HG03521 (cell line): Measurements from ENCODE around the gene GPC3.
"Not testable (repeated sequence)": the region's sequence is repeated elsewhere in the genome, so short reads cannot be mapped to it uniquely, and the experiment has no call there.

Source experiments
- ATAC-seq: cut with Tn5 transposase; IDR thresholded peaks from one replicate; pipeline ENCODE4 v1.9.1; 2021; ENCODE audit warnings: mild to moderate bottlenecking, moderate library complexity; ENCODE audit not compliant: unreplicated experiment

Gene GPC3

DNA sequence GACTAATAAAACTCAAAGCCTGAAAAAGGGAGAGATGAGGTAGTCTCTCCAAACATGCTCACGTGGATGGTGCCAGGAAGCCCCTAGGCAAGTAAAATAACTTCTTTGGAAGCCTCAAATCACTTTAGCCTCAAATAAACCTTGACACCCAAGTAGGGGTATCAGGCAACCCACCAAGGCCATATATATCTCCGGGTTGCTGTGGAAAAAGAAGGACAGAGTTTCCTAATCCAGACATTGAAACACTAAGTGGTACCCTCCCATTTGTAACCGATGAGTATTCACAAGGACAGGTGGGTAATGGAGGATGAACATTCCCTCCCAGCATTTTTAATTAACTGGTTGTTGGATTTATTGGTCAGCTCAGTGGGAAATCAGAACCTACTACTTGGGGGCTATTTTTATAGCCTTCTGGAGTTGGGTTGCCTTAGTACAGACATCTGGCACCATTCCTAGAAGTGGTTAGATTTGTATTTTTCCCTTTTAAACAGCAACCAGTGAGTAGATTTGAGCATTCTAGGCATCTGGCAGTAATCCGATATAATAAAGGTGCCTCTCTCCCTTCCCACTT, 87.7 kb downstream of the GPC3 start:
- ATAC-seq = no peak

DNA sequence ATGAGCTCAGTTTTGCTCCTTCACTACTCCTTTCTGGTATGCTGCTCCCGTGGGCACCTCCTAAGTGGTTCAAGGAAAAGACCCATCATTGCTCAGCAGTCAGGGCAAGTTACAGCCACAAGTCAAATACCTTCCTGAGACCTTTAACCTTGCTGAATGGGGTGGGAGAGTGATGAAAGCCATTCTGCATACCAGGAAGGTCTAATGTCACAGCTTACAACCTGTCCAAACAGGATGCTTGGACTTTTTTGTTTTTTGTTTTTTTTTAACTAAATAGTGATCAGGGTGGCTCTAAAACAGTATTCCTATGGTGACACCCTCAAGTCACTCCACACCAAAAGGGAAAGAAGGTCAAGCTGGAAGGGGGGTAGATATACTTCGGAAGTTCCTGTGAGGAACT, 93.1 kb downstream of the GPC3 start:
- ATAC-seq = no peak

GRCh38 chrX:133888984-133889383, 96.4 kb downstream of the GPC3 start:
- ATAC-seq = no peak

- ATAC-seq = not testable (repeated sequence)
Measured at GRCh38 chrX:133888084-133888483, 97.3 kb downstream of the GPC3 start.

DNA sequence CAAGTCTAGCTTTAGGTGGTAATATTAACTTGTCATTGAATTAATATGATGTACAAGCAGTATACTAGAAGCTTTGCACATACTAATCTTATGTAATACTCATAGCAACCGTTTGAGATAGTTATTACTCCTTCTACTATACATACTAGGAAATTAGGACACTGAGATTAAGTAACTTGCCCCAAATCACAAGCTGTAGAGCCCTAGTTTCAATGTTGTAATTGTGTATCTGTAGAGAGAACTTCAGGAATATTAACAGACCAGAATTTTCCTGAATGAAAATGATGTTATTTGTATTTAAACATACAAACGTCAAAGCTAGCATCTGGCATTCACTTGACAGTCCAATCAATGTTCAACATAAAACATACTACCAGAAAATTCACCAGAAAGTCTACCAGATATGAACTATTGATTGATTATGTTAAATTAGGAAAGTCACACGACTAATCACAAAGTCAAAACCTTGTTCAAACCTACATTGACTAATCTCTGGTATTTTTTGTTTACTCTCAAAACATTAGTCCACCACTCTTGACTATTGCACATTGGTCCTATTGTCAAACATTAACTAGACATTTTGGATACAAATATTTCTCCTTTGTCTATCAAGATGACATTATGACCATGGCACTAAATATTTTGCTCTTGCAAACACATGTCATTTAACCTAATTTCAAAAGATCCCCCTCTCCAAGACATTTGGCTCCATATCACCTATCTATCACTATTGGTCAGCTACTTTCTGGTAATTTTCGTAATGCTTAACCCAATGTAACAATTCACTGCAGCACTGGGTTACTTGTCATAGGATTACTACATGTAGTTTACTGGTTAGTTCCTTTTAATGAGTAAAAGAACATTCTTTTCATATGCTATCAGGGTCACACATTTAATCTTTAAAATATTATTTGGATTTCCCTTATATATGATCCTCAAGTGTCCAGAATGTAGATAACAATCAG, 100.7 kb downstream of the GPC3 start:
- no peak for ATAC-seq

DNA sequence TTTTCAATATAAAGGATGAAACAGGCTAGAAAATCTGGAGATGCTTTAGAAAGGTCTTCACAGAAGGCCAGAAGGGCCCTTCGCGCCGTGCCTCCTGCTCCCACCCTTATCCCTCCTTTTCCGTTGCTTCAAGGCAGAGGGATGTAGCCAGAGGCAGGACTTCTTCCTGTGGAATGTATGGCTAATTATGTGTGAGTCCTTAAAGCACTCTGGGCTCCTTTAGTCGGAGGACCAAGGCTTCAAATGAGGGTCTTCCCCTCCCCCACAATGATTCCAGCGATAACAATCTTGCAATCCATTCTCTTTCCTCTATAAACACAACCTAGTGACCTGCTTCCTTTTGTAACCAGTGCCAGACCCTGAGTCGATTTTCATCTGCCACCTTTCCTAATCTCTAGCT, 103.5 kb downstream of the GPC3 start:
- no peak for ATAC-seq

DNA sequence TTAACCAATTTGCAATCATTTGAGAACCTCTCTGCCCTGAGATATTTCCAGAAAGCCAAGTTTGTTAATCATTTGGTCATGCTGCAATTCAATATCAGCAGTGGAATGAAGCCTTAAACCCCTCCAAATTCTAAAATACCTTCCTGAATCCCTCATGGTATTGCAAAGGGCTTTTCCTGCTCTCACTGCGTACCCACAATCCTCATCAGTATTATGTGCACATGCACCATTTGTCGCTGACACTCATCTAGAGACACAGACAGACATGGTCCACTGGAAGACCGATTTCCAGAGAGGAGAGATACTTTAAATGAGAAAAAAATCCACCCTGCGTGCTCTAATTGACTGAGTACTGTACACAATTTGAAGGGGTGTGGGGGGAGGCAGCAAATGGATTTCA, 104.4 kb downstream of the GPC3 start:
- no peak for ATAC-seq

DNA sequence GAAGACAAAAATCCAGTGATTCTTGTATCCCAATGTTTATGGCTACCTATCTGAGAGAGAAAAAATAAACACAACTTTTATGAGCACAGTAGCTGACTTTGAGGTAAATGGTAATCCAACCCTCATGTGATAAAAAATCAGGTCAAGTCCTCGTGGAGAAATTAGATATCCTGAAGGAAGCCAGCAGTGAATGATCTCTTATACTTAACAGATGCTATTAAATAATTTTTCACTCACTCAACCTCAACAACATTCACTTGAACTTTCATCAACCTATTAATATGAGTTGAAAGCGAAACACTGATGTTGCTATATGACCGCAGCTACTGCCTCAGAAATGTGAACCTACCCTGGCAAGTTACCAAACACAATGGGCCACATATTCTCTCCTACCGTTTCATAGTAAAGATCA, 105.4 kb downstream of the GPC3 start:
- no peak for ATAC-seq

- ATAC-seq = no peak
Measured at GRCh38 chrX:133878710-133879109, 106.7 kb downstream of the GPC3 start.

- ATAC-seq = no peak
Measured at GRCh38 chrX:133876646-133877045, 108.7 kb downstream of the GPC3 start.

DNA sequence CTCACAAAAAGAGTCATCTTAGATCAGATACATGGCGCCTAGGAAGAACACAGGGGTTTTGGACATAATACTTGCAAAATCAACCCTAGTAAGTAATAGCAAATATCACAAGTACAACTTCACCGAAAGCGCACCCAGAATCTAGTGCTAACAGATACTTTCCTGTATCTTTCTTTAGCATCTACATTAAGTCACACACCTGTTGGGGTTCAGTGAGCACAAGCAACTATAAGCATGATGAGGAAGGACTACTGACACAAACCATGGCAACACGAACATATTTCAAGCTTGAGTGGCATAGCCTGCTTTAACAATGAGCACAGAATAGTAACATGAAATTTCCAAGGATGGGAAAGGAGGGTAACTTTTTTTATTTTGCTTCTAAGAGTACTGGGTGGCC, 116.1 kb downstream of the GPC3 start:
- no peak for ATAC-seq

DNA sequence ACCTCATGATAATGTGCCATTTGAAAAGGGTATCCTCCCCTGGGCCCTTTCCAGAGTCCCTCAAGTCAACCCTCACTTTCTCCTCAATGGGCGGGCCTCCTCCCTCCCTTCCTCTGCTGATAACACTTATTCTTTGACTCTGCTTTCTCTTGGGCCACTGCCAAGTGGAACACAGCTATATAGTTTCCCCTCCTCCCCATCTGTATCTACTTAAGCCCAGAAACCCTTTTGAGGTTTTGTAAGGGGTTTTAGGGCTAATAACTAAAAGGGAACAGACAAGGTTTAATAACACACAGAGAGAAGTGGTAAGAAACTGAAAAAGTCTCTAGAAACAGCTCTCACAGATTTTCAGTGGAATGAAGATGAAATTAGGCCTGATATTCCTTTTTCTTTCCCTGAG, 116.7 kb downstream of the GPC3 start:
- no peak for ATAC-seq

DNA sequence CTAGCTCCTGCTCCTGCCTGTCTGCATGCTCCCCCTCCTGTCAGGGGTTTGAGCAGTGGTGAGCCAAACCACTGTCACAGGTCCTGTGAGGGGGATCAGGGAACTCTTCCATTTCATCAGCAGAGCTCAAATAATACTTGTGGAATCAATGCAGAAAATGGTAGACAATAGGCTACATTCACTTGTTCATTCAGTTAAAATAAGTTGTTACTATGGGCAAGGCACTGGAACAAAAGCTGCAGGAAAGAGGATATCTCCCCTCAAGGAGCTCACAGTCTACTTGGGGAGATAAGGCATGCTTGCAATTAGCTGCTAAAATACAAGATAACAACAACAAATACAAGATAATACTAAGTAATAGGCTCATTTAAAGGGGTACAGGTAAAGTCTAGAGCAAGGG, 117.1 kb downstream of the GPC3 start:
- ATAC-seq = no peak

DNA sequence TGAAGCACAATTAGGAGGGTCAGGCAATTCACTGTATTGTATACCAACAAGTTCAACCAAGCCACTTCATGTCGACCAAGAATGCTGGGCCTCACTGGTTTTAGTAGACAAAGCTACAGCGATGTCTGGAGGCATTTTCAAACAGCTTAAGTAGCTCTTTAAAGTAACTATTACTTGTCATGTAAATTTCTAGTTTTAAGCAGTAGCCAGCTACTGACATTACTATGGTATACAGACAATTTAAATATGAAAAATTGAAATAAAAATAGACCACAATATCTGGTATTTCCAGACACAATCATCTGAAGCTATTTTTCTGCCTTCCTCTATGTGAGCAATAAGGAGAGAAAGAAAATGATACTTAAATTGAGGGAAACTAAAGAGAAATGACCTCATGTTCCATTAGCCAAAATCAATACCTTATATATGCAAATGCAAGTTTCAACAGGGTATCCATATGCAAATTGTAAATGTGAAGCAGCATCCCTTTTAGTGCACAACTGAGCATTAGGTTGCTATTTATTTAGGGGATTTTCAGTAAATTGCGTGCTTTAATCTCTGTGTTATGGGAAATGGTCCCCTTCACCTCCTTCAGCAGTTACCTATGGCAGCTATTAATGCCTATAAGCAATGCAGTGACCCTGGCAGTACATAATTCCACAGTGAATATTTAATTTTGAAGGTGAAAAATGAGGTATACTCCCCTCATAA, 119.5 kb downstream of the GPC3 start:
- ATAC-seq = no peak

DNA sequence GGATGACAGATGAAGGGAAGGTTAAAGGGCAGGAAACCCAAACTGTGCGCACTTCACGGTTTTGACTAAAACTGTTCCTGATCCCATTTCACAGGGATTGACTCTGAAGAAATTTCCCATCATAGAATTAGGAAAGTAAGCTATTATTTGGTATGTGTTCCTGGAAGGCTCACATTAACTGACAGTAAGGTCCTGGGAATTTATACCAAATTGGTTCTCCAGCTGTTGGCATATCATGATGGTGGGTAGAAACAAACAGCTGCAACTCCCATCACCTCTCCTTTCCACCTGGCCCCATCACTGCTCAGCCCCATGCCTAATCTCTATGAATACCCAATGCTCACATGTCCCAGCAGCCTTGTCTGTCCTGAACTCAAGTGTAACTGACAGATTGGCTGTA, 121.2 kb downstream of the GPC3 start:
- ATAC-seq = no peak

DNA sequence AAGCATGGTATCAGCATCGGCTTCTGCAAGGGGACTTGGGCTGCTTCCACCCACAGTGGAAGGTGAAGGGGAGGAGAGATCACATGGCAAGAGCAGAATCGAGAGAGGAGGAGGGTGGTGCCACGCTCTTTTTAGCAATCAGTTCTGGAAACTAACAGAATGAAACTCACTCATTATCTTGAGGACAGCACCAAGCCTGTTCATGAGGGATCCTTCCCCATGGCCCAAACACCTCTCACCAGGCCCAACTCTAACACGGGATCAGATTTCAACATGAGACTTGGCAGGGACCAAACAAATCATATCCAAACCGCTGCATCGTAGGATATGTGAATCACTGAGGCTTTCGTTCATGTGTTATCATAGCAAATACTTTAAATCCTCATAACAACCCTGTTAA, 125.5 kb downstream of the GPC3 start:
- ATAC-seq = no peak

- no peak for ATAC-seq
Measured at GRCh38 chrX:133859336-133859735, 126.1 kb downstream of the GPC3 start.

- no peak for ATAC-seq
Measured at GRCh38 chrX:133857640-133858269, 127.6 kb downstream of the GPC3 start.

- no peak for ATAC-seq
Measured at GRCh38 chrX:133856819-133857218, 128.6 kb downstream of the GPC3 start.

DNA sequence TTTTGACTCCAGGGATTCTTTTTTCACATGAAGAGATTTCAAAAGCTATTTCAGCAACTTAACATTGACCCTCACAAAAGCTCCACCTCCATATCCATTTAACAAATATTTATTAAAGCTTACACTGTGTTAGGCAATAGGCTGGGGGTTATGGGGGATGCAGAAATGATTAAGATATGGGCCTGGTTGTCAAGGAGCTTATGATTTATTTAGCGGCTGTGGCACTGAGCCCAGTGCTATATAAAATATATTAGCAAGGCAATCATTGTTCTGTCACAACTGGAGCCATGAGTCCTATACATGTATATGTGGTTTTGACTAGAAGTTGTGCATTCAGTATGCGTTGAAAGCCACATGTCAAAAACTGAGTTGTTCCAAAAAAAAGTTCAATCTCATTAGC, 131.1 kb downstream of the GPC3 start:
- ATAC-seq = no peak

- ATAC-seq = no peak
Measured at GRCh38 chrX:133852837-133853356, 132.5 kb downstream of the GPC3 start.
